Loucy (cell line): ENCODE data around the gene MED13L.

Experiments used
- H2AFZ ChIP-seq: fragments of 200-600 bp; sonication (generic); 2 replicates; pipeline ENCODE4 v1.6.0; 2016; ENCODE audit warnings: antibody characterized with exemption, mild to moderate bottlenecking, low read length, moderate library complexity
- H3F3A ChIP-seq: fragments of 200-600 bp; 2 replicates; pipeline ENCODE4 v1.6.0; 2016; ENCODE audit warnings: antibody characterized with exemption, low read depth, mild to moderate bottlenecking
- H3K27me3 ChIP-seq: fragments of 200-600 bp; sonication (generic); 2 replicates; pipeline ENCODE4 v1.6.1; 2014; ENCODE audit warnings: low read length, mild to moderate bottlenecking; ENCODE audit not compliant: insufficient read depth, poor library complexity, severe bottlenecking
- H3K36me3 ChIP-seq: fragments of 200-600 bp; sonication (generic); 2 replicates; pipeline ENCODE4 v1.6.1; 2016; ENCODE audit warnings: low read length; ENCODE audit not compliant: insufficient read depth
- H3K4me1 ChIP-seq: fragments of 200-600 bp; sonication (generic); 2 replicates; pipeline ENCODE4 v1.5.1; 2014; ENCODE audit warnings: low read length, mild to moderate bottlenecking; ENCODE audit not compliant: insufficient read depth, poor library complexity, severe bottlenecking
- H3K4me2 ChIP-seq: fragments of 200-600 bp; sonication (generic); 2 replicates; pipeline ENCODE4 v1.6.0; 2014; ENCODE audit warnings: antibody characterized with exemption, low read length, low read depth, mild to moderate bottlenecking; ENCODE audit not compliant: poor library complexity, severe bottlenecking
- H3K4me3 ChIP-seq: fragments of 200-600 bp; sonication (generic); 2 replicates; pipeline ENCODE4 v1.5.1; 2014; ENCODE audit warnings: low read length, mild to moderate bottlenecking, mixed read lengths; ENCODE audit not compliant: poor library complexity, severe bottlenecking
- H3K79me2 ChIP-seq: fragments of 200-600 bp; sonication (generic); 2 replicates; pipeline ENCODE4 v1.6.1; 2014; ENCODE audit warnings: low read length; ENCODE audit not compliant: insufficient read depth
- H3K9ac ChIP-seq: fragments of 200-600 bp; sonication (generic); 2 replicates; pipeline ENCODE4 v1.6.0; 2014; ENCODE audit warnings: mild to moderate bottlenecking, low read depth, low read length, moderate library complexity; ENCODE audit not compliant: poor library complexity, severe bottlenecking
- H3K9me2 ChIP-seq: fragments of 200-600 bp; sonication (generic); replicated peaks from 2 replicates; pipeline ENCODE4 v1.6.1; 2016; ENCODE audit warnings: low read depth, low read length, mixed read lengths
- H3K9me3 ChIP-seq: fragments of 200-600 bp; sonication (generic); 2 replicates; pipeline ENCODE4 v1.6.1; 2014; ENCODE audit warnings: mild to moderate bottlenecking, antibody characterized with exemption, low read length, low read depth; ENCODE audit not compliant: insufficient read depth
- H4K20me1 ChIP-seq: fragments of 200-600 bp; sonication (generic); 2 replicates; pipeline ENCODE4 v1.6.0; 2014; ENCODE audit warnings: antibody characterized with exemption, low read length, mild to moderate bottlenecking; ENCODE audit not compliant: insufficient read depth, poor library complexity, severe bottlenecking
- EZH2phosphoT487 ChIP-seq: fragments of 200-600 bp; IDR thresholded peaks from 2 replicates; pipeline ENCODE4 v1.6.1; 2018; ENCODE audit warnings: antibody characterized with exemption, mild to moderate bottlenecking, moderate library complexity, borderline replicate concordance
- TF ChIP-seq, protein P1 (sequence below): fragments of 200-600 bp; sonication (generic); conservative IDR thresholded peaks from 2 replicates; pipeline ENCODE4 v1.5.1; 2014; ENCODE audit warnings: mild to moderate bottlenecking, antibody characterized with exemption, low read length

The MED13L gene

GRCh38 chr12:116065606-116066005 lies 211.9 kb downstream of the MED13L start:
- Histone ChIP-seq H2AFZ (no peak overlapping the region), H3K4me1 (peaks cover 13% of the 10 kb centered on the region), H3K27me3 (no peaks in the 10 kb centered on the region), H3K4me3 (no peak overlapping the region), H3K79me2 (peaks cover 63% of the 10 kb centered on the region), H3F3A (no peaks in the 10 kb centered on the region), H3K4me2 (no peak overlapping the region), H3K9me3 (no peaks in the 10 kb centered on the region), H3K9me2 (no peaks in the 10 kb centered on the region), H3K9ac (no peak overlapping the region), H3K36me3 (no peaks in the 10 kb centered on the region), H4K20me1 (peaks cover 16% of the 10 kb centered on the region)
- TF ChIP-seq EZH2phosphoT487 = no peak
- TF ChIP-seq, protein P1, sequence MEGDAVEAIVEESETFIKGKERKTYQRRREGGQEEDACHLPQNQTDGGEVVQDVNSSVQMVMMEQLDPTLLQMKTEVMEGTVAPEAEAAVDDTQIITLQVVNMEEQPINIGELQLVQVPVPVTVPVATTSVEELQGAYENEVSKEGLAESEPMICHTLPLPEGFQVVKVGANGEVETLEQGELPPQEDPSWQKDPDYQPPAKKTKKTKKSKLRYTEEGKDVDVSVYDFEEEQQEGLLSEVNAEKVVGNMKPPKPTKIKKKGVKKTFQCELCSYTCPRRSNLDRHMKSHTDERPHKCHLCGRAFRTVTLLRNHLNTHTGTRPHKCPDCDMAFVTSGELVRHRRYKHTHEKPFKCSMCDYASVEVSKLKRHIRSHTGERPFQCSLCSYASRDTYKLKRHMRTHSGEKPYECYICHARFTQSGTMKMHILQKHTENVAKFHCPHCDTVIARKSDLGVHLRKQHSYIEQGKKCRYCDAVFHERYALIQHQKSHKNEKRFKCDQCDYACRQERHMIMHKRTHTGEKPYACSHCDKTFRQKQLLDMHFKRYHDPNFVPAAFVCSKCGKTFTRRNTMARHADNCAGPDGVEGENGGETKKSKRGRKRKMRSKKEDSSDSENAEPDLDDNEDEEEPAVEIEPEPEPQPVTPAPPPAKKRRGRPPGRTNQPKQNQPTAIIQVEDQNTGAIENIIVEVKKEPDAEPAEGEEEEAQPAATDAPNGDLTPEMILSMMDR = no peak

GRCh38 chr12:116064493-116064892 lies 213.0 kb downstream of the MED13L start:
- no peaks in the 10 kb centered on the region for H3F3A ChIP-seq
- H3K27me3 ChIP-seq = no peaks in the 10 kb centered on the region
- peaks cover 13% of the 10 kb centered on the region for H3K4me1 ChIP-seq
- no peaks in the 10 kb centered on the region for H3K9me2 ChIP-seq
- peaks cover 61% of the 10 kb centered on the region for H3K79me2 ChIP-seq
- H3K36me3 ChIP-seq = no peaks in the 10 kb centered on the region
- H3K4me2 ChIP-seq = no peak overlapping the region
- H3K9me3 ChIP-seq = no peaks in the 10 kb centered on the region
- no peak overlapping the region for H3K9ac ChIP-seq
- H4K20me1 ChIP-seq = peaks cover 12% of the 10 kb centered on the region
- H2AFZ ChIP-seq = no peak overlapping the region
- no peak for TF ChIP-seq EZH2phosphoT487
- TF ChIP-seq, protein P1 = no peak
- H3K4me3 ChIP-seq = no peak overlapping the region

- H3K27me3 ChIP-seq = no peaks in the 10 kb centered on the region
- H3K4me1 ChIP-seq = peaks cover 13% of the 10 kb centered on the region
- H3K4me3 ChIP-seq = no peak overlapping the region
- no peaks in the 10 kb centered on the region for H3K36me3 ChIP-seq
- TF ChIP-seq, protein P1 = no peak
- TF ChIP-seq EZH2phosphoT487 = no peak
- no peak overlapping the region for H3K4me2 ChIP-seq
- no peaks in the 10 kb centered on the region for H3K9me2 ChIP-seq
- H3F3A ChIP-seq = no peaks in the 10 kb centered on the region
- H2AFZ ChIP-seq = no peak overlapping the region
- peaks cover 63% of the 10 kb centered on the region for H3K79me2 ChIP-seq
- no peak overlapping the region for H3K9ac ChIP-seq
- H3K9me3 ChIP-seq = no peaks in the 10 kb centered on the region
- H4K20me1 ChIP-seq = peaks cover 18% of the 10 kb centered on the region
Measured at GRCh38 chr12:116062698-116063097, 214.8 kb downstream of the MED13L start.
